ENCODE data around the gene PSTPIP1.

- TF ChIP-seq CTCF (optimal IDR thresholded peaks at IDR 0.05 in 1 of 3, IDR thresholded peaks at IDR 0.05 in 1 of 3, conservative IDR thresholded peaks at IDR 0.05 in 1 of 3; ENCODE audit: extremely low read depth in 1 of 3, insufficient read depth in 2 of 3, low read length in 3 of 3) = no peak
- no peak for TF ChIP-seq EZH2 (IDR thresholded peaks at IDR 0.05; ENCODE audit: low read length)
Observed at GRCh38 chr15:77026501-77027110, 31.7 kb downstream of the PSTPIP1 start.
